HG03520 (cell line): Measurements from ENCODE around the gene DISP2.
A peak's percentile ranks its signal among the peaks of the same experiment; 100 is the strongest.

Experiments used
- ATAC-seq: cut with Tn5 transposase; IDR thresholded peaks from one replicate; pipeline ENCODE4 v1.9.1; 2021; ENCODE audit warnings: mild to moderate bottlenecking, moderate library complexity; ENCODE audit not compliant: unreplicated experiment

Gene DISP2

DNA sequence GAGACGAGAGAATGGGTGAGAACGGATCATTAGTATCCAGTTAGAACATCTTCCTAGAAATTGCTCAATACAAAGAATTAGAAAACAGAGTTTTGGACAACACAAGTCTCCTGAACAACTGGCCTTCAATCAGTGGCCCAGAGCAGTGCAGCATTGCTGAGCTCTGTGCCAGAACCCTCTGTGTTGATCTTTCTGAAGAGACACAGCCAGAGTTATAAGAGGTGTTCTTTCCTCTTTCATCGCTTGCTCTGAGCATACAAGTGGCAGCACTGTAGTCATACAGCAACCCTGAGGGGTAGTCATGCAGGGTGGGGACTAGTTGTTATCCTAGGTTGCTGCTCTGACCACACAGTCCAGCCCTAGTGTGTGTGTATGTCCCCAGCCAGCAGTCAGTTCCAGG is 28.5 kb downstream of the DISP2 start:
- no peak for ATAC-seq

DNA sequence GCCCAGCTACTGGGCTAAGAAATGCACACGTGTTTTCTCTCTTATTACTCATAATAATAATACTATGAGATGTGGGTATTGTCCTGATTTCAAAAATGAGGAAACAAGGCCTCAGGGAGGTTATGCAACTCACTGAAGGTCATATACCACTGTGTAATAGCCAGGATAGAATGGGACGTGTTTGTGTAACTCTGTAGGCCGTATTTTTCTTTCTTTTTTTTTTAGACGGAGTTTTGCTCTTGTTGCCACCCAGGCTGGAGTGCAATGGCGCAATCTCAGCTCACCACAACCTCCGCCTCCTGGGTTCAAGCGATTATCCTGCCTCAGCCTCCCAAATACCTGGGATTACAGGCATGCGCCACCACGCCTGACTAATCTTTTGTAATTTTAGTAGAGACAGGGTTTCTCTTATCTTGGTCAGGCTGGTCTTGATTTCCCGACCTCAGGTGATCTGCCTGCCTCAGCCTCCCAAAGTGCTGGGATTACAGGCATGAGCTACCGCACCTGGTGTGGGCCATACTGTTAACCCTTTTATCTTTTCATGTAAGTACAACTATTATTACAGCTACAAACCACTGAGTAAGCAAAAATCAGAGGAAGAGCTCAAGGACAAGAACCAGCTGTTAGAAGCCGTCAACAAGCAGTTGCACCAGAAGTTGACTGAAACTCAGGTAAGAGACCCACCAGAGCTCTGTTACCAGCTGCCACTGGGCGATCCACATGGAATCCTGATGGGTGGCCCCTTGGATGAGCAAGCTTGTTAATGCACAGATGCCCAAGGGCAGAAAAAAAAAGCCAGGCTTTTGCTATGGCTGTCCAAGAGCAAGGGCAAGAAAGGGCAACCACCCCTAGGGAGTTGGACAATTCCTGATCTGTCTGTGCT is 31.2 kb downstream of the DISP2 start:
- no peak for ATAC-seq

DNA sequence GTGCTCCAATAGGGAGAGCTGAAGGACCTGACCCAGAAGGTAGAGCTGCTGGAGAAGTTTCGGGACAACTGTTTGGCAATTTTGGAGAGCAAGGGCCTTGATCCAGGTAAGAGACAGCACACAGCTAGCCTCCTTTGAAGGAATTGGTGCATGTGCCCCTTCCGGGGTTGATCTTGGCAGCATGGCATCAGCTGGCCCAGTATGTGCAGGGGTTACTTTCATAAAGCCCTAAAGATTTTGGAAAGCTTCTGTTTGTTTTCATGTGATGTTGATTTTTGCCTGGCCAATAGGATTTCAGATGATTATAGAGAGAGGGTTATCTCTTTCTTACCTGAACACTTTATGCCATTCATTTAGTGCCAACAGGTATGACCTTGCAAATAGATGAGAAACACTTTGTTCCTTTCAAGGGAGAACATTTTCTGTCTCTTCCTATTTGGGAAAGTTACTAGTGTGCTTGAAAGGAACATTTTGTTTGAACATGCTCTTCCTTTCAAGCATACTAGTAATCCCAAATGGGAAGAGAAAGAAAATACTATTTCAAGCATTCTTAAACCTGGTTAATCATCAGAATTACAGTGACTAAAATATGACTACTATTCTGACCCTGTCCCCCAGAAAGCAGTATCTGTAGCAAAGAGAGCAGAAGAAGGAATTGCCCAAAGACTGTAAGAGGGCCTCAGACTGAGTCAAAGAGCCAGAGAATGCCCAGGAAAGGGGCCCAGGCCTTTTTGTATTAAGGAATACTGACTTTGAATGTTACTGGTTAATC is 32.0 kb downstream of the DISP2 start:
- ATAC-seq, result no peak

DNA sequence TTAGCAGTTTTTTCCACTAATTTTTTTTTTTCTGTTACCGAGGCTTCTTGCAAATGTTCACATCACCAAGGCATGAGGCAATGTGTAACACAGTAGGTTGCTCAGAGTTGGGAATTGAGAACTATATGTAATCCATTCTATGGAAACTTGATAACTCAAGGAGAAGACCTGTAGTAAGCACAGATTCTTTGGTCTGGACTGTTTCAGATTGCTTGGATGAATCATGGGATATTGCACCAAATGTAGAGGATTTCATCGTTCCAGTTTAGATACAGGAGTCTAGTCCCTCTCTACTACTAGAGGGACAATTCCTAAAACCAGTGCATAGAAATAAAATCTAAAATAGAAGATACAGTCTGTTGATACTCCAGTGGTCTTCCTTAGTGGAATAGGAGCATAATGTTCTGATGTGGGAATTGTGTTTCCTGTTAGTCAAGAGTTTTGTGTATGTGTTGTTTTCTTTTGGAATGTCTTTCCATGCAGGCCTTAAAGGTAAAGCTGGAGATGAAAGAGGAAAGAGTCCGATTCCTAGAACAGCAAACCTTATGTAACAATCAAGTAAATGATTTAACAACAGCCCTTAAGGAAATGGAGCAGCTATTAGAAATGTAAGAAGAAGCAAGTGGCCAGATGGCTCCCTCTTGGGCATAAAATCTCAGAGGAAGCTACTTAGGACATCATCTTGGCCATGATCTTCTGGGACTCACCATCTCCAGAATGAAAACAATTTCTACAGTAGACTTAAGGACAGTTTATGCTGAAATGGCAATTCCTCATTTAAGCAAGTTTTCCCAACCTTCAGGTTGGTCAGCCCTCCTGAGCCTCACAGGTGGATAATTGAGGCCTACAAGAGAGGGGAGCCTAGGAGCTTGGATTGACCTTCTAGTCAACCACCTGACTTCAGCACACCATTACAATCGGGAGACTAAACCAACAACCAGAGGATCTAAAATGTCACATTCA is 35.2 kb downstream of the DISP2 start:
- no peak for ATAC-seq

DNA sequence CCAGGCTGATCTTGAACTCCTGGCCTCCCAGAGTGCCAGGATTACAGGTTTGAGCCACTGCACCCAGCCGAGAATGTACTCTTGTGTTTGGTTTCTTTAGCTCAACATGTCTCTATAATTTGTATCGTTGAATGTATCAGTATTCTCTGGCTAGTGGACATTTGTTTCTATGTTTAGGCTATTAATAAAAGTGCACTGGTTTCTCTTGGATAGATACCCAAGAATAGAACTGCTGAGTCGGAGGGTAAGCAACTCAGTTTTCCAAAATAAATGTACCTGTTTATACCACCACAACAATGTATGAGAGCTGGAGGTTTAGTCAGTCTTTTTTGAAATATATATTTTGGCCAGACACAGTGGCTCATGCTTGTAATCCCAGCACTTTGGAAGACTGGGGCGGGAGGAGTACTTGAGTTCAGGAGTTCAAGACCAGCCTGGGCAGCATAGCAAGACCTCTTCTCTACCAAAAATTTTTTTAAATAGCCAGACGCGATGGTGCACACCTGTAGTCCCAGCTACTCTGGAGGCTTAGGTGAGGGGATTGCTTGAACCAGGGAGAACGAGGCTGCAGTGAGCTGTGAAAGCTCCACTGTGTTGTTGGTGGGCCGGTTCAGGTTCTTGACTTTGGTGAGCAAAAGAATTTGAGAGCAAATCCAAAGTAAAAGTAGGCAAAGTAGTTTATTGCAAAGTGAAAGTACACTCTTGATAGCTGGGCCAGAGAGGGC is 39.8 kb downstream of the DISP2 start:
- no peak for ATAC-seq

DNA sequence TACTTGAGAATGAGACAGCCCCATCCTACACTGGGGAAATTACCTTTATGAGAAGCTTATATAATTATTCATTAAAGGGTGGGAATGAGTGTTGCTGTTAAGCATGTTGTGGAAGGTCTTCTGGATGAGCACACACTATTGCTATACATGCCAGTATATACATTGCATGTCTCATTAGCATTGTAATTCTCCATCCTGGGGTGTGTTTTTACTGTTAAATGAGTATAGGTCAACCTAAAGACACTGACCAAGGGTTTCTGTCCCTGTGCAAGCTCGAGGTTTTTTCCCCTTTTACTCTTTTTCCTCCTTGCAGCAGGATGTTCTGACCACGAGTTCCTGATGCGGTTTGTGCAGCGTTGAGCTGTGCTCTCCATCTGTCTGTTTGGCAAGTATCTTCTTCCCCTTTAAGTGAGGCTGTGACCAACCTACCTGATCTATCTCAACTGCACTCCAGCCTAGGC is 40.4 kb downstream of the DISP2 start:
- ATAC-seq, result no peak

DNA sequence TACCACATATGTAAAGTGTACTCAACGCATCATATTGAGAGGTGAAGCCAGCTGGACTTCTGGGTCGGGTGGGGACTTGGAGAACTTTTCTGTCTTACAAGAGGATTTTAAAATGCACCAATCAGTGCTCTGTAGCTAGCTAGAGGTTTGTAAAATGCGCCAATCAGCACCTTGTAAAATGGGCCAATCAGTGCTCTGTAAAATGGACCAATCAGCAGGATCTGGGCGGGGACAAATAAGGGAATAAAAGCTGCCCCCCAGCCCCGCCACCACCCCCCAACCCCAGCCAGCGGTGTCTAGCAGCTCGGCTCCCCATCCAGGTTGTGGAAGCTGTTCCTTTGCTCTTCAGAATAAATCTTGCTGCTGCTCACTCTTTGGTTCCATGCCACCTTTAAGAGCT is 41.4 kb downstream of the DISP2 start:
- no peak for ATAC-seq

DNA sequence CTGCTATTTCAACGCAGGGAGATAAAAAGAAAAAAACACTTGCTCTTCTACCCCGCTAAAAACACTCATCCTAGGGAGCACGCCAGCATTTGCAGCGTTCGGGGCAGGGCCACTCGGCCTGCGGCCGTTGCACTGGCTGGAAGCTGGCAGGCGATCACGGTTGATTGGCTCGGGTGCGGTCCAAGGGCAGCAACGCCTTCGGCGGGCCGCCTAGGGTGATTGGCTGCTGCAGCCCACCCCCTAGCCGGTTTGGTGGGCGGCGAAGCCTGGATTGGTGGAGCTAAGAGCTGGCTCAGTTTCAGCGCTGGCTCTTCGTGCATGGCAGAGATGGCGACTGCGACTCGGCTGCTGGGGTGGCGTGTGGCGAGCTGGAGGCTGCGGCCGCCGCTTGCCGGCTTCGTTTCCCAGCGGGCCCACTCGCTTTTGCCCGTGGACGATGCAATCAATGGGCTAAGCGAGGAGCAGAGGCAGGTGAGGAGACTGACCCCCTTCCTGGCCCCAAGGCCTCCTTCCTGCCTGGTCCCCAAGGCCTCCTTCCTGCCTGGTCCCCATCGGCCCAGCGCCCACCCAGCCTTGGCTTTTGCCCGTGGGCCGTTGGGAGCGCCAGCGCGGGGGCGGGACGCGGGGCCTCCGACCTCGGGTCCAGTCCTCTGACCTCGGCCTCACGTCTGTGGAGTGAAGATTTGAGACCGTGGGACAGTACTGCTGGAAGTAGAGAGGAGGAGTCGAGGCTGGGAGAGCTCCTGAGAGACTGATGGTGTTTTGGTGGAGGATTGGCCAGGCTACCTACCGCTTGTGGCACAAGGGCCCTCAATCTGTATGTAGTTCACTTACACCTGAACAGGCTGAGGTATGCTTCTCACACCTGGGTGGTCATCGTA is 47.7 kb downstream of the DISP2 start, which contains the start of gene IVD:
Gene IVD (plus strand): TSS at position 295 of the 881 bp plus-strand sequence. CDS start 33 bp downstream, at position 328.
- ATAC-seq, result peak; percentile 83

DNA sequence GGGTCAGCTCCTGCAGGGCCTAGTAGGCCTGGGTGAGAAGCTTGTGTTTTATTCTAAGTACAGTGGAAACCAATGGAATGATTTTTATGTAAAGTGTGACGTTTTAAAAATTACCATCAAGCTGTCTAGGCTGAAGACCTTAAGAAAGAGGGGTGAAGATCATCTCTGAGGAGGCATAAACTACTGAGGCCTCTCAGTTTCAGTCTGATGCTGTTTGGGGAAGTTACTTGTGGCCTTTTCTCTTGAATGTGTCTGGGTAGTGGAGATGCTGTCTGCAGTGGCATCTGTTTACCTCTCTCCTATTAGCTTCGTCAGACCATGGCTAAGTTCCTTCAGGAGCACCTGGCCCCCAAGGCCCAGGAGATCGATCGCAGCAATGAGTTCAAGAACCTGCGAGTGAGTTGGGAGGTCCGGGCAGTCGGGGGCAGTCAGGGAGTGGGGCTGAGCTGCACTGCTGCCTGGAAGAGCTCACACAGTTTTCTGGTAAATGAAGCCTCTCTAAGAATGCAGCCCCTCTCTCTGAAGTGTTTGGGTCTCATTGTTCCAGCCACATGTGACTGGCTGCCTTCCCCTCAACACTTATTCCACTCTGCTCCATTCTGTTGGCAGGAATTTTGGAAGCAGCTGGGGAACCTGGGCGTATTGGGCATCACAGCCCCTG is 49.4 kb downstream of the DISP2 start:
- peak; percentile 48 for ATAC-seq

DNA sequence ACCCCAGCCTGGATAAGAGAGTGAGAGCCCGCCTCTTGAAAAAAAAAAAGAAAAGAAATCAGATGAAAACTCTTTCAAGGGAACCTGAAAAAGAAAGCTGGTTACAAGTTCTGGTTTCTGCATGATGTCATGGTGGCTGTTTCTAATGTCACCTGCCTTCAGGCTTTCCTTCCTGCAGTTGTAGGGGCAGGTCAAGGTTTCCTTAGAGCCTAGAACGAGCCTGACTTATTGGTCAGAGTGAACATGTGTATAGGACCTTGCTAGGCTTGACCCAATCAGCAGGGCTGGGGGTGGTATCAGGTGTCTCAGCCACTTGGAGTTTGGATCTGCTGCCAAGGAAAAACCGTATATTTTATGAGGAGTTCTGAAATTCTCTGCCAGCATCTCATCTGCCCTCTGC is 51.3 kb downstream of the DISP2 start:
- ATAC-seq, result no peak

DNA sequence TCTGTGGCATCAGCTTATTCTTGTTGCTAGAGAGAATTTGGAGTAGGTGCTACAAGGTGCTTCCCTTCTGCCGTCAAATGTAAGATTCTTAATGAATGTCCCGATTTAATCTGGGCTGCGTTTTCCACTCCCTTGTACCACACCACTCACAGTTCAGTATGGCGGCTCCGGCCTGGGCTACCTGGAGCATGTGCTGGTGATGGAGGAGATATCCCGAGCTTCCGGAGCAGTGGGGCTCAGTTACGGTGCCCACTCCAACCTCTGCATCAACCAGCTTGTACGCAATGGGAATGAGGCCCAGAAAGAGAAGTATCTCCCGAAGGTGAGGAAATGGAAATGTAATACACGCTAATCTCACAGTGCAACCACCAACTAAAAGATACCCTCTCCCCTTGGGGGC is 52.5 kb downstream of the DISP2 start:
- no peak for ATAC-seq

DNA sequence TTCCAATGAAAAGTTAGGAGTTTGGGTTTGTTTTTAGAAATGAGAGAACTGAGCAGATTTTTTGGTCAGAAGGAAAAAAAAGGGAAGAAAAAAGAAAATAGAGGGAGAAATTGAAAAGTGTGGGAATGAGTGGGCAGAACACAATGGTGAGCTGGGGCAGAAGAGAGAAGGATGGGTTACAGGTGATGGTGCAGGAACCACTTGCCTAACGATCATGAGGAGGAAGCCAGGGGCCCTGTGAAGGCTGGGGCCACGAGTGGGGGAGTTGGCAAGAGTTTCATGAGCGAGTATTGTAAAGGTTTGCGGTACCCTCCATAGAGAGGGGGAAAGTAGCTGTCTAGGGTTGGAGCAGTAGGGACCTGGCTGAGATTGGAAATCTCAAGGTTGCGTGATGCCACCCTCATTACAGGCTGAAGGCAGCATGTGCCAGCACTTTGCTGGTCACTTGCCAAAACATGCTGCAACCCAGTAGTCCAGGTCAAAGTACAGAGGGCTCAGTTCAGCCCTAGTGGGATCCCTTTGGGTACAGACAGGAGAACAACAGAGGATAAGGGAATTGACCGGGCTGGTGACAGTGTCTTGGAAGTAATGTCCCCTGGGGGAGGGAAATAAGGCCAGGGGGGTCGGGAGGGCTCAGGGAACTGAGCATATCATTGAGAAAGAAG is 54.2 kb downstream of the DISP2 start:
- ATAC-seq, result no peak

DNA sequence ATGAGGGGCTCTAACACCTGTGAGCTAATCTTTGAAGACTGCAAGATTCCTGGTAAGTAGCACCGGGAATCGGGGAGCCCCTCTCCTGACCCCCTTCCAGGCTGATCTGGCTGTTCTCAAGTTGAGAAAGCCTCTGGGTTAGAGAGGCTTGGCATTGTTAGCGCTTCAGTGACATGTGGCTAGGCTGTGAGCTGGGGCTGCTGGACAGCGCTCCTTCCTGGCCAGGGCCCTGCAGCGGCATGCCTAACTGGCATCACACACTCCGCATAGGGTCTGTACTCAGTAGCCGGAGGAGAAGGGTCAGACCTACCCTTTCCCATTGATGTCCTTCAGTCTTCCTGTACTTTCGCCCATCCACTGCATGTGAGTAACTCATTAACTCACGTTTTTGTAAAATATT is 55.0 kb downstream of the DISP2 start:
- ATAC-seq, result no peak

DNA sequence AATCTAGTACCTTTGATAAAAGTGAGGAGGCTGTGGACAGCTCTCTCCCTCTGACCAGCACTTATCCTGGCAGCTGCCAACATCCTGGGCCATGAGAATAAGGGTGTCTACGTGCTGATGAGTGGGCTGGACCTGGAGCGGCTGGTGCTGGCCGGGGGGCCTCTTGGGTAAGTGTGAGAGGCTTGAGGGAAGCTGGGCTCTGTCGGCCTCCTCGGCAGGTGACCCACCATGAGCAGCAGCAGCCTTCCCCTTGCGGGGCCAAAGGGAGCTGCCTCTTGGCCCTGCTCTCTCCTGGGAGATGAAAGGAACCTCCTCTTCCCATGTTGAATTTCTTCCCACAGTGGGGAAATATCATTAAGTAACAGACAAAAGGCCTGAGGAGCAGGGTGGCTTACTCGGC is 56.8 kb downstream of the DISP2 start:
- no peak for ATAC-seq

DNA sequence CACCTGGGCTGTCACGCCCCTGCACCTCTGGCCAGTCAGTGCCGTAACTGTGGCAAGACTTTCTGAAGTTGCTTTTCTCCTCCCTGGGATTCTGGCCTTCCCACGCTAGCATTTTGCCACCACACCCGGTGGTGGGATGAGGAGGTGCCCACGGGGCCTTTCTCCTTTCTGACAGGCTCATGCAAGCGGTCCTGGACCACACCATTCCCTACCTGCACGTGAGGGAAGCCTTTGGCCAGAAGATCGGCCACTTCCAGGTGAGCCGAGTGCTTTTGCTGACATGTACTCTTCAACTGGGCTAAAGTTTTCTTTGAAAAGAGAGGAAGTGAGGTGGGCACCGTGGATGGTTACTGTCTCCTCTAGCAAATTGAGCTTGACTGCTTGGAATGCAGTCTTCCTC is 57.2 kb downstream of the DISP2 start:
- ATAC-seq, result no peak

DNA sequence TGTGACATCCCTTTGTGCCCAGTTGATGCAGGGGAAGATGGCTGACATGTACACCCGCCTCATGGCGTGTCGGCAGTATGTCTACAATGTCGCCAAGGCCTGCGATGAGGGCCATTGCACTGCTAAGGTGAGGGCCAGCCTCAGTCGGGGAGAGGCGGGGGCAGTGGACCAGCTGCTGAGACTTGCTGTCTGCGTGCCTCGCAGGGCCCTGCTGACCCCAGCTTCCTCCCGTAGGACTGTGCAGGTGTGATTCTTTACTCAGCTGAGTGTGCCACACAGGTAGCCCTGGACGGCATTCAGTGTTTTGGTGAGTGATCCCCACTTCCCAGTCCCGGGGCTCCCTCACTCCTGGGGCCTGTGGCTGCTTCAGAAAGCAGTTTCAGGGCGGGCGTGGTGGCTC is 58.0 kb downstream of the DISP2 start:
- no peak for ATAC-seq

DNA sequence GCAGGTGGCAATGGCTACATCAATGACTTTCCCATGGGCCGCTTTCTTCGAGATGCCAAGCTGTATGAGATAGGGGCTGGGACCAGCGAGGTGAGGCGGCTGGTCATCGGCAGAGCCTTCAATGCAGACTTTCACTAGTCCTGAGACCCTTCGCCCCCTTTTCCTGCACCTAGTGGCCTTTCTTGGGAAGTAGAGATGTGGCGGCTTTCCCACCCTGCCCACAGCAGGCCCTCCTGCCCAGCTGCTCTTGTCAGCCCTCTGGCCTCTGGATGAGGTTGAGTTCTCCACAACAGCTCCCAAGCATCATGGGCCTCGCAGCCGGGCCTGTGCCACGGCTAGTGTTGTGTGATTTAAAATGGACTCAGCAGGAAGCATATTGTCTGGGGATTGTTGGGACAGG is 60.1 kb downstream of the DISP2 start:
- no peak for ATAC-seq

DNA sequence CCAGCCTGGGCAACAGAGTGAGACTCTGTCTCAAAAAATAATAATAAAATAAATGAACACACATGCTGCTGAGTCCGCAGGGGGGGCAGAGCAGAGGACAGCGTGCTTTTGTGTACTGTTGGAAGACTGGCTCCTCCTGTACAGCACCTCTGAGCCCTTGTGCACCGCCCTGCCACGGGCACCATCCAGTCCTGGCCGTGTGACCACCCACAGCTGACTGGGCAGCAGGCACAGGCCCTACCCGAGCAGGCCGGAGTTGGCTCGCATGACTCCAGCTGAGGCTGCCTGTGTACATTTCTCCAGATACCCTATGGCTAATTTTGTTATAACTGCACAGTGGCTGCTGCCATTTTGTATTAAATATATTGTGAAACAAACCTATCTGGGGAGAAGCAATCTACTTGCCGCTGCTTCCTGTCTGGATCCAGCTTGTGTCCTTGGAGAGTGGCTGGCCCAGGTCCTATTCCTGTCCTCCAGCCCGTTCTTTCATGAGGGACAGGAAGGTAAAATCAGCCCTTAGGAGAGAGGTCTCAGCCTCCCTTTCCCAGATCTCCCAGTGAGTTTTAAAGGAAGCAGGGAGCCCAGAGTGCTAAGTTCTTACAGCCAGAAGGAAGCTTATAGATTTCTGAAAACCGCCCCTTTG is 62.2 kb downstream of the DISP2 start:
- ATAC-seq, result no peak
